ENCODE data around the gene MYPN. TPM values are rescaled to one million over a fixed set of nuclear protein-coding genes. Genes with fewer than 3 reads are reported as not detected.

MYPN gene
- polyA plus RNA-seq, 1 experiment = 9.7 TPM

GRCh38 chr10:68235581-68235980 is 126.3 kb downstream of the MYPN start:
- no peak for DNase-seq (ENCODE audit: low read depth)
- no peak overlapping the region for H3K4me3 ChIP-seq (ENCODE audit: low read depth, low read length)
- no peaks in the 10 kb centered on the region for H3K36me3 ChIP-seq (ENCODE audit: control insufficient read depth, insufficient read depth, low read length)
- no peak for TF ChIP-seq CTCF (IDR thresholded peaks at IDR 0.05; ENCODE audit: insufficient read depth, low read depth, low read length)
- peaks cover 3% of the 10 kb centered on the region; the same call in 1 of the 2 replicates for H3K27me3 ChIP-seq (ENCODE audit: control insufficient read depth, insufficient read depth, low read length)
- POLR2A ChIA-PET = interaction anchor here (0.7 kb wide), 1 partner anchor 1589 kb away, joined by 5 read pairs; no protein-coding TSS in a partner anchor
- CTCF ChIA-PET = interaction anchor here (0.6 kb wide), 1 partner anchor 56 kb away, joined by 4 read pairs; no protein-coding TSS in a partner anchor

GRCh38 chr10:68237173-68237572 is 127.9 kb downstream of the MYPN start:
- Histone ChIP-seq H3K27me3 (ENCODE audit: control insufficient read depth, insufficient read depth, low read length) (peaks cover 3% of the 10 kb centered on the region; the same call in 1 of the 2 replicates), H3K4me3 (ENCODE audit: low read depth, low read length) (no peak overlapping the region), H3K36me3 (ENCODE audit: control insufficient read depth, insufficient read depth, low read length) (no peaks in the 10 kb centered on the region)
- no peak for DNase-seq (ENCODE audit: low read depth)
- ChIA-PET CTCF (interaction anchor here (0.6 kb wide), 1 partner anchor 281 kb away, joined by 4 read pairs; no protein-coding TSS in a partner anchor), POLR2A (no interaction called here)
- TF ChIP-seq CTCF (IDR thresholded peaks at IDR 0.05; ENCODE audit: insufficient read depth, low read depth, low read length) = no peak

GRCh38 chr10:68238371-68238770 is 129.1 kb downstream of the MYPN start:
- Histone ChIP-seq H3K27me3 (ENCODE audit: control insufficient read depth, insufficient read depth, low read length) (peaks cover 3% of the 10 kb centered on the region; the same call in 1 of the 2 replicates), H3K36me3 (ENCODE audit: control insufficient read depth, insufficient read depth, low read length) (no peaks in the 10 kb centered on the region), H3K4me3 (ENCODE audit: low read depth, low read length) (no peak overlapping the region)
- CTCF ChIA-PET = interaction anchor here (1.6 kb wide), 1 partner anchor 8 kb away, joined by 3 read pairs; no protein-coding TSS in a partner anchor
- POLR2A ChIA-PET = no interaction called here
- TF ChIP-seq CTCF (IDR thresholded peaks at IDR 0.05; ENCODE audit: insufficient read depth, low read depth, low read length) = no peak
- DNase-seq (ENCODE audit: low read depth) = no peak

- ChIA-PET CTCF (interaction anchor here (0.6 to 1.6 kb wide), 2 partner anchors 7 to 316 kb away, joined by 3 to 4 read pairs; no protein-coding TSS in a partner anchor), POLR2A (no interaction called here)
- no peak for TF ChIP-seq CTCF (IDR thresholded peaks at IDR 0.05; ENCODE audit: insufficient read depth, low read depth, low read length)
- H3K36me3 ChIP-seq (ENCODE audit: control insufficient read depth, insufficient read depth, low read length) = no peaks in the 10 kb centered on the region
- no peak overlapping the region for H3K4me3 ChIP-seq (ENCODE audit: low read depth, low read length)
- DNase-seq (ENCODE audit: low read depth) = no peak
- H3K27me3 ChIP-seq (ENCODE audit: control insufficient read depth, insufficient read depth, low read length) = peaks cover 5% of the 10 kb centered on the region; the same call in 1 of the 2 replicates
These were observed 129.8 kb downstream of the MYPN start for GRCh38 chr10:68239069-68239468.

- H3K36me3 ChIP-seq (ENCODE audit: control insufficient read depth, insufficient read depth, low read length) = no peaks in the 10 kb centered on the region
- no peak for TF ChIP-seq CTCF (IDR thresholded peaks at IDR 0.05; ENCODE audit: insufficient read depth, low read depth, low read length)
- POLR2A ChIA-PET = no interaction called here
- no peak overlapping the region for H3K4me3 ChIP-seq (ENCODE audit: low read depth, low read length)
- peaks cover 5% of the 10 kb centered on the region; the same call in 1 of the 2 replicates for H3K27me3 ChIP-seq (ENCODE audit: control insufficient read depth, insufficient read depth, low read length)
- CTCF ChIA-PET = interaction anchor here (0.6 kb wide), 2 partner anchors 109 to 316 kb away, joined by 4 read pairs; no protein-coding TSS in a partner anchor
- DNase-seq (ENCODE audit: low read depth) = no peak
These were observed 130.4 kb downstream of the MYPN start for GRCh38 chr10:68239596-68240150.
